H9 (cell line): ENCODE measurements around the gene CAMP. TPM values are rescaled to one million over a fixed set of nuclear protein-coding genes. Genes with fewer than 3 reads are reported as not detected.

Experiments
- DNase-seq: peaks from one replicate; pipeline ENCODE4 v3.0.0-alpha.2; 2017
- H2AFZ ChIP-seq: one replicate; pipeline ENCODE4 v1.6.1; 2013; ENCODE audit warnings: mild to moderate bottlenecking, low read length, control low read depth, moderate library complexity
- H2AK5ac ChIP-seq: 2 replicates; pipeline ENCODE4 v1.6.1; 2013; ENCODE audit warnings: low read length, control low read depth, mixed read lengths; ENCODE audit not compliant: insufficient read length
- H2BK120ac ChIP-seq: one replicate; pipeline ENCODE4 v1.6.1; 2013; ENCODE audit warnings: low read depth, mild to moderate bottlenecking, low read length, control low read depth, inconsistent platforms; ENCODE audit not compliant: poor library complexity, severe bottlenecking
- H2BK12ac ChIP-seq: 2 replicates; pipeline ENCODE4 v1.6.1; 2013; ENCODE audit warnings: low read length, control low read depth, mixed read lengths, low read depth; ENCODE audit not compliant: insufficient read length
- H2BK15ac ChIP-seq: 2 replicates; pipeline ENCODE4 v1.6.1; 2013; ENCODE audit warnings: low read depth, low read length, control low read depth
- H2BK20ac ChIP-seq: one replicate; pipeline ENCODE4 v1.6.1; 2013; ENCODE audit warnings: low read depth, mild to moderate bottlenecking, low read length, control low read depth, inconsistent platforms; ENCODE audit not compliant: poor library complexity, severe bottlenecking
- H2BK5ac ChIP-seq: 2 replicates; pipeline ENCODE4 v1.6.1; 2013; ENCODE audit warnings: low read length, control low read depth, mixed read lengths; ENCODE audit not compliant: insufficient read length
- H3K14ac ChIP-seq: 2 replicates; pipeline ENCODE4 v1.6.1; 2013; ENCODE audit warnings: low read length, control low read depth; ENCODE audit not compliant: insufficient read depth
- H3K18ac ChIP-seq: 2 replicates; pipeline ENCODE4 v1.6.1; 2013; ENCODE audit warnings: low read depth, mild to moderate bottlenecking, mixed read lengths, low read length, control low read depth; ENCODE audit not compliant: insufficient read length
- H3K23ac ChIP-seq: 2 replicates; pipeline ENCODE4 v1.6.1; 2013; ENCODE audit warnings: low read length, control low read depth, mixed read lengths, low read depth; ENCODE audit not compliant: insufficient read length
- H3K23me2 ChIP-seq: 2 replicates; pipeline ENCODE4 v1.6.1; 2013; ENCODE audit warnings: low read depth, mild to moderate bottlenecking, mixed read lengths, low read length, control low read depth; ENCODE audit not compliant: insufficient read length, poor library complexity, severe bottlenecking
- H3K27ac ChIP-seq: 2 replicates; pipeline ENCODE4 v1.5.1; 2013; ENCODE audit warnings: low read length, control low read depth, mixed read lengths, low read depth; ENCODE audit not compliant: insufficient read length
- H3K27me3 ChIP-seq: 2 replicates; pipeline ENCODE4 v1.6.1; 2013; ENCODE audit warnings: low read length, control low read depth, inconsistent platforms; ENCODE audit not compliant: insufficient read depth
- H3K4ac ChIP-seq: 2 replicates; pipeline ENCODE4 v1.6.1; 2013; ENCODE audit warnings: low read depth, mild to moderate bottlenecking, control low read depth, inconsistent platforms, low read length, moderate library complexity
- H3K4me1 ChIP-seq: 2 replicates; pipeline ENCODE4 v1.6.1; 2013; ENCODE audit warnings: low read length, control low read depth, inconsistent platforms; ENCODE audit not compliant: insufficient read depth
- H3K4me2 ChIP-seq: 2 replicates; pipeline ENCODE4 v1.6.1; 2013; ENCODE audit warnings: low read length, control low read depth, mixed read lengths; ENCODE audit not compliant: insufficient read length, insufficient read depth
- H3K56ac ChIP-seq: 2 replicates; pipeline ENCODE4 v1.6.1; 2013; ENCODE audit warnings: low read depth, mild to moderate bottlenecking, mixed read lengths, low read length, control low read depth; ENCODE audit not compliant: insufficient read length
- H3K79me1 ChIP-seq: 2 replicates; pipeline ENCODE4 v1.6.1; 2013; ENCODE audit warnings: low read depth, mild to moderate bottlenecking, moderate library complexity, low read length, control low read depth, inconsistent platforms; ENCODE audit not compliant: insufficient read depth, poor library complexity, severe bottlenecking
- H3K79me2 ChIP-seq: 2 replicates; pipeline ENCODE4 v1.6.1; 2013; ENCODE audit warnings: low read length, control low read depth, inconsistent platforms; ENCODE audit not compliant: insufficient read depth
- H3K9ac ChIP-seq: 2 replicates; pipeline ENCODE4 v1.6.1; 2013; ENCODE audit warnings: low read length, control low read depth, mixed read lengths; ENCODE audit not compliant: insufficient read length; ENCODE audit errors: extremely low read depth
- H3K9me3 ChIP-seq: one replicate; pipeline ENCODE4 v1.6.1; 2013; ENCODE audit warnings: low read depth, low read length, inconsistent platforms; ENCODE audit not compliant: control insufficient read depth
- H3T11ph ChIP-seq: one replicate; pipeline ENCODE4 v1.6.1; 2013; ENCODE audit warnings: mild to moderate bottlenecking, low read length, control low read depth, inconsistent platforms
- H4K20me1 ChIP-seq: one replicate; pipeline ENCODE4 v1.6.1; 2013; ENCODE audit not compliant: control insufficient read depth, insufficient read length, insufficient read depth
- H4K5ac ChIP-seq: 2 replicates; pipeline ENCODE4 v1.6.1; 2013; ENCODE audit warnings: low read depth, mild to moderate bottlenecking, mixed read lengths, low read length, control low read depth; ENCODE audit not compliant: insufficient read length
- H4K8ac ChIP-seq: replicated peaks from 2 replicates; pipeline ENCODE4 v1.6.1; 2013; ENCODE audit warnings: low read length, control low read depth, mixed read lengths, low read depth; ENCODE audit not compliant: insufficient read length
- H4K91ac ChIP-seq: 2 replicates; pipeline ENCODE4 v1.6.1; 2013; ENCODE audit warnings: low read depth, mild to moderate bottlenecking, moderate library complexity, mixed read lengths, low read length, control low read depth; ENCODE audit not compliant: insufficient read length
- H3K27ac Mint-ChIP-seq, 3 experiments: 2 replicates in 2 of 3; 3 replicates in 1 of 3; pipeline ENCODE4 v1.8.0; 2020 to 2021; ENCODE audit warnings: mixed read lengths in 3 of 3, mild to moderate bottlenecking in 1 of 3, moderate library complexity in 1 of 3
- H3K27me3 Mint-ChIP-seq: 2 replicates; pipeline ENCODE4 v1.8.0; 2021; ENCODE audit warnings: low read depth, mild to moderate bottlenecking, moderate library complexity, mixed read lengths
- H3K36me3 Mint-ChIP-seq, 3 experiments: 2 replicates in 2 of 3; 3 replicates in 1 of 3; pipeline ENCODE4 v1.8.0; 2020 to 2021; ENCODE audit warnings: low read depth in 3 of 3, mixed read lengths in 3 of 3; ENCODE audit not compliant: insufficient read depth in 1 of 3
- H3K4me1 Mint-ChIP-seq, 2 experiments: 2 replicates each; pipeline ENCODE4 v1.8.0; 2020; ENCODE audit warnings: mixed read lengths in 2 of 2
- H3K4me3 Mint-ChIP-seq, 2 experiments: 2 replicates in 1 of 2; 3 replicates in 1 of 2; pipeline ENCODE4 v1.8.0; 2020 to 2021; ENCODE audit warnings: mild to moderate bottlenecking in 2 of 2, mixed read lengths in 2 of 2, moderate library complexity in 1 of 2
- H3K9me3 Mint-ChIP-seq, 2 experiments: 2 replicates in 1 of 2; 3 replicates in 1 of 2; pipeline ENCODE4 v1.8.0; 2020; ENCODE audit warnings: mild to moderate bottlenecking in 2 of 2, mixed read lengths in 2 of 2, moderate library complexity in 1 of 2
- CTCF ChIP-seq: fragments of 200-600 bp; sonication (generic); conservative IDR thresholded peaks from 3 replicates; pipeline ENCODE4 v1.8.0; 2021; ENCODE audit warnings: antibody characterized with exemption, mild to moderate bottlenecking
- WGBS: extraction: QIAGEN DNeasy Blood & Tissue Kit; methylation state at CpG from one replicate; pipeline ENCODE4 v1.1.7; 2013; ENCODE audit warnings: missing lambda C conversion rate, low lambda C conversion rate, mixed read lengths; ENCODE audit not compliant: insufficient read length; ENCODE audit errors: extremely low coverage; 5-methylcytosine and 5-hydroxymethylcytosine counted together
- total RNA-seq: library from RNA; stranded (reverse); gene quantifications from 2 replicates; pipeline ENCODE4 v1.2.1, GENCODE V29; 2021

Gene CAMP
- total RNA-seq, 1 experiment from 2014 or later: not detected

- Mint-ChIP-seq H3K4me3 (no peak overlapping the region), H3K9me3 (no peaks in the 10 kb centered on the region), H3K36me3 (no peaks in the 10 kb centered on the region), H3K27me3 (peaks cover 16% of the 10 kb centered on the region), H3K4me1 (peaks cover 8 to 11% of the 10 kb centered on the region in 2 experiments), H3K27ac (no peak overlapping the region)
- no peak for TF ChIP-seq CTCF
- H3K79me2 ChIP-seq: no peaks in the 10 kb centered on the region
- no peak overlapping the region for H2BK20ac ChIP-seq
- no peak overlapping the region for H3K14ac ChIP-seq
- no peak overlapping the region for H2BK15ac ChIP-seq
- H2AK5ac ChIP-seq: no peak overlapping the region
- no peaks in the 10 kb centered on the region for H3K9me3 ChIP-seq
- no peak overlapping the region for H3K23ac ChIP-seq
- H4K91ac ChIP-seq: no peak overlapping the region
- H3K56ac ChIP-seq: no peak overlapping the region
- no peaks in the 10 kb centered on the region for H4K20me1 ChIP-seq
- no peak overlapping the region for H3K4ac ChIP-seq
- no peak overlapping the region for H4K5ac ChIP-seq
- H3K79me1 ChIP-seq: no peaks in the 10 kb centered on the region
- no peak overlapping the region for H2BK12ac ChIP-seq
- H3K27ac ChIP-seq: no peak overlapping the region
- no peaks in the 10 kb centered on the region; the same call in 1 of the 2 replicates for H3K27me3 ChIP-seq
- no peaks in the 10 kb centered on the region for H3K4me1 ChIP-seq
- no peak overlapping the region for H2BK5ac ChIP-seq
- no peak overlapping the region for H3T11ph ChIP-seq
- no peak overlapping the region for H3K9ac ChIP-seq
- H3K4me2 ChIP-seq: no peak overlapping the region
- no peak overlapping the region for H2AFZ ChIP-seq
- H2BK120ac ChIP-seq: no peak overlapping the region
- no peak for DNase-seq
- WGBS: no CpG with 5 or more reads among the region's 5 CpGs
- no peak overlapping the region for H3K18ac ChIP-seq
- no peak overlapping the region for H4K8ac ChIP-seq
- H3K23me2 ChIP-seq: no peaks in the 10 kb centered on the region
These were observed 7.4 kb upstream of the CAMP start for GRCh38 chr3:48215876-48216275.
